Panc1 (cell line): ENCODE results near the gene HS3ST2. TPM values are rescaled to one million over a fixed set of nuclear protein-coding genes. Genes with fewer than 3 reads are reported as not detected.

ENCODE experiments used
- ATAC-seq: fragments of 200-7000 bp; cut with Tn5 transposase; 2 replicates; pipeline ENCODE4 v1.9.1; 2020; ENCODE audit warnings: mild to moderate bottlenecking, moderate library complexity
- BruUV-seq: library from RNA; stranded (reverse); fragments of 400-500 nt; replicated peaks from 2 replicates; lab custom pipeline; 2021; lab: Mats Ljungman, UMichigan
- CTCF ChIA-PET: fragments of 300-600 bp; sonication (Branson Sonifier 250); formaldehyde crosslinking; loops from one replicate; lab custom pipeline; 2022; ENCODE audit warnings: antibody characterized with exemption; lab: Charles Lee
- POLR2A ChIA-PET: fragments of 300-600 bp; sonication (Branson Sonifier 250); formaldehyde crosslinking; loops from one replicate; lab custom pipeline; 2022; ENCODE audit warnings: antibody characterized with exemption; lab: Charles Lee
- DNase-seq: peaks from one replicate; pipeline ENCODE4 v3.0.0-alpha.2; 2010; ENCODE audit warnings: low read depth, low spot score
- H3K27ac ChIP-seq: 2 replicates; pipeline ENCODE4 v1.5.1; 2011; ENCODE audit warnings: mild to moderate bottlenecking, low read length, inconsistent platforms
- H3K27me3 ChIP-seq: fragments of 200-500 bp; sonication (Bioruptor generic); 2 replicates; pipeline ENCODE4 v1.6.0; 2014; ENCODE audit warnings: low read length, inconsistent platforms; ENCODE audit not compliant: control insufficient read depth, insufficient read depth
- H3K36me3 ChIP-seq: fragments of 200-500 bp; sonication (Bioruptor generic); 2 replicates; pipeline ENCODE4 v1.5.1; 2014; ENCODE audit warnings: inconsistent platforms, mild to moderate bottlenecking, low read length, moderate library complexity; ENCODE audit not compliant: control insufficient read depth, insufficient read depth
- H3K4me1 ChIP-seq: 2 replicates; pipeline ENCODE4 v1.5.1; 2011; ENCODE audit warnings: inconsistent platforms, mild to moderate bottlenecking, low read length, moderate library complexity; ENCODE audit not compliant: control insufficient read depth, insufficient read depth
- H3K4me3 ChIP-seq, 2 experiments: 2 replicates each; pipeline ENCODE4 v1.5.1; 2011 to 2012; ENCODE audit warnings: low read depth in 2 of 2, low read length in 2 of 2, mild to moderate bottlenecking in 2 of 2, inconsistent platforms in 1 of 2, moderate library complexity in 1 of 2
- H3K9me3 ChIP-seq: fragments of 200-500 bp; sonication (Bioruptor generic); 2 replicates; pipeline ENCODE4 v1.5.1; 2014; ENCODE audit warnings: low read depth, mild to moderate bottlenecking, inconsistent platforms, low read length, moderate library complexity; ENCODE audit not compliant: control insufficient read depth, insufficient read depth
- POLR2AphosphoS5 ChIP-seq: IDR thresholded peaks from 2 replicates; pipeline ENCODE4 v1.6.1; 2012; ENCODE audit warnings: mild to moderate bottlenecking, low read depth, low read length, moderate library complexity
- SIN3A ChIP-seq: IDR thresholded peaks from 2 replicates; pipeline ENCODE4 v1.6.1; 2012; ENCODE audit warnings: low read depth, mild to moderate bottlenecking, low read length, moderate library complexity, borderline replicate concordance; ENCODE audit not compliant: insufficient read depth
- TCF7L2 ChIP-seq: IDR thresholded peaks from 2 replicates; pipeline ENCODE4 v1.6.1; 2011; ENCODE audit warnings: mild to moderate bottlenecking, low read depth, low read length, inconsistent platforms
- in situ Hi-C: cut with HindIII; loops from 2 replicates; pipeline ENCODE4 v1.10.0; 2016; ENCODE audit warnings: low sequenced_read_pairs, low pct_unique_long_range_greater_than_20kb
- intact Hi-C: fragments of 100-400 bp; cut with micrococcal nuclease; formaldehyde crosslinking; loops from one replicate; pipeline ENCODE4 v1.10.0; 2022; ENCODE audit not compliant: unreplicated experiment
- total RNA-seq: library from RNA; stranded (reverse); gene quantifications from one replicate; pipeline ENCODE4 v1.2.1, GENCODE V29; 2021; ENCODE audit not compliant: unreplicated experiment
- TF ChIP-seq, protein P1 (sequence below), 2 experiments: IDR thresholded peaks; 2 replicates each; pipeline ENCODE4 v1.6.1; 2011 to 2012; ENCODE audit warnings: low read depth in 2 of 2, control low read depth in 1 of 2, low read length in 1 of 2, mild to moderate bottlenecking in 1 of 2, moderate library complexity in 1 of 2; ENCODE audit not compliant: insufficient read depth in 1 of 2
- TF ChIP-seq, protein P2 (sequence below): fragments of 450-650 bp; IDR thresholded peaks from 2 replicates; pipeline ENCODE4 v1.5.1; 2017; ENCODE audit warnings: mild to moderate bottlenecking

The HS3ST2 gene
- total RNA-seq, 1 experiment from 2014 or later: not detected

DNA sequence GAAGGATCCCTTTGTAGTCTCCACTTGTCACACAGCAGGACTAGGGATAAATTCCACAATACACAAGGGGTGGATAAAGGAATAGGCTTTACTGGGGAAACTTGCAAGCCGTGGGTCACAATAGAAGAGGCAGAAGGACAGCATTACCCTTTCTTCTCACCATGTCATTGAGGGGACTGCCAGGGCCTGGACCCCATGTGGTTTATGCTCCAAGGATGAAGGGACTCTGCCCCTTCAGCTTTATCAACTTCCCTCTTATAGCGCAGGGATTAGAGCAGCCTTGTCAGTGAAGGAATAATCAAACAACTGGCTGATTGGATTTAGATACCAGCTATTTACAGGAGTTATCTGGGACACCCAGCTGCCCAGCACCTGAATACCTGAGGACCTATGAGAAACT is 89.8 kb downstream of the HS3ST2 start:
- no peak overlapping the region for H3K27ac ChIP-seq
- ATAC-seq (no peak), DNase-seq (no peak)
- TF ChIP-seq, protein P1, sequence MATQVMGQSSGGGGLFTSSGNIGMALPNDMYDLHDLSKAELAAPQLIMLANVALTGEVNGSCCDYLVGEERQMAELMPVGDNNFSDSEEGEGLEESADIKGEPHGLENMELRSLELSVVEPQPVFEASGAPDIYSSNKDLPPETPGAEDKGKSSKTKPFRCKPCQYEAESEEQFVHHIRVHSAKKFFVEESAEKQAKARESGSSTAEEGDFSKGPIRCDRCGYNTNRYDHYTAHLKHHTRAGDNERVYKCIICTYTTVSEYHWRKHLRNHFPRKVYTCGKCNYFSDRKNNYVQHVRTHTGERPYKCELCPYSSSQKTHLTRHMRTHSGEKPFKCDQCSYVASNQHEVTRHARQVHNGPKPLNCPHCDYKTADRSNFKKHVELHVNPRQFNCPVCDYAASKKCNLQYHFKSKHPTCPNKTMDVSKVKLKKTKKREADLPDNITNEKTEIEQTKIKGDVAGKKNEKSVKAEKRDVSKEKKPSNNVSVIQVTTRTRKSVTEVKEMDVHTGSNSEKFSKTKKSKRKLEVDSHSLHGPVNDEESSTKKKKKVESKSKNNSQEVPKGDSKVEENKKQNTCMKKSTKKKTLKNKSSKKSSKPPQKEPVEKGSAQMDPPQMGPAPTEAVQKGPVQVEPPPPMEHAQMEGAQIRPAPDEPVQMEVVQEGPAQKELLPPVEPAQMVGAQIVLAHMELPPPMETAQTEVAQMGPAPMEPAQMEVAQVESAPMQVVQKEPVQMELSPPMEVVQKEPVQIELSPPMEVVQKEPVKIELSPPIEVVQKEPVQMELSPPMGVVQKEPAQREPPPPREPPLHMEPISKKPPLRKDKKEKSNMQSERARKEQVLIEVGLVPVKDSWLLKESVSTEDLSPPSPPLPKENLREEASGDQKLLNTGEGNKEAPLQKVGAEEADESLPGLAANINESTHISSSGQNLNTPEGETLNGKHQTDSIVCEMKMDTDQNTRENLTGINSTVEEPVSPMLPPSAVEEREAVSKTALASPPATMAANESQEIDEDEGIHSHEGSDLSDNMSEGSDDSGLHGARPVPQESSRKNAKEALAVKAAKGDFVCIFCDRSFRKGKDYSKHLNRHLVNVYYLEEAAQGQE (IDR thresholded peaks at IDR 0.05; ENCODE audit: insufficient read depth in 1 of 2, low read depth in 2 of 2, low read length in 1 of 2): no peak
- TF ChIP-seq, protein P2, sequence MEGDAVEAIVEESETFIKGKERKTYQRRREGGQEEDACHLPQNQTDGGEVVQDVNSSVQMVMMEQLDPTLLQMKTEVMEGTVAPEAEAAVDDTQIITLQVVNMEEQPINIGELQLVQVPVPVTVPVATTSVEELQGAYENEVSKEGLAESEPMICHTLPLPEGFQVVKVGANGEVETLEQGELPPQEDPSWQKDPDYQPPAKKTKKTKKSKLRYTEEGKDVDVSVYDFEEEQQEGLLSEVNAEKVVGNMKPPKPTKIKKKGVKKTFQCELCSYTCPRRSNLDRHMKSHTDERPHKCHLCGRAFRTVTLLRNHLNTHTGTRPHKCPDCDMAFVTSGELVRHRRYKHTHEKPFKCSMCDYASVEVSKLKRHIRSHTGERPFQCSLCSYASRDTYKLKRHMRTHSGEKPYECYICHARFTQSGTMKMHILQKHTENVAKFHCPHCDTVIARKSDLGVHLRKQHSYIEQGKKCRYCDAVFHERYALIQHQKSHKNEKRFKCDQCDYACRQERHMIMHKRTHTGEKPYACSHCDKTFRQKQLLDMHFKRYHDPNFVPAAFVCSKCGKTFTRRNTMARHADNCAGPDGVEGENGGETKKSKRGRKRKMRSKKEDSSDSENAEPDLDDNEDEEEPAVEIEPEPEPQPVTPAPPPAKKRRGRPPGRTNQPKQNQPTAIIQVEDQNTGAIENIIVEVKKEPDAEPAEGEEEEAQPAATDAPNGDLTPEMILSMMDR: no peak
- TF ChIP-seq POLR2AphosphoS5 (no peak), TCF7L2 (no peak), SIN3A (no peak)
- no peaks in the 10 kb centered on the region for H3K9me3 ChIP-seq
- in situ Hi-C loops: no loop called here
- H3K4me3 ChIP-seq: no peak overlapping the region
- ChIA-PET CTCF (no interaction called here), POLR2A (no interaction called here)
- H3K27me3 ChIP-seq: peaks cover 42% of the 10 kb centered on the region
- BruUV-seq: no TSS peak
- intact Hi-C loops: no loop called here
- no peaks in the 10 kb centered on the region for H3K4me1 ChIP-seq
- no peaks in the 10 kb centered on the region for H3K36me3 ChIP-seq

DNA sequence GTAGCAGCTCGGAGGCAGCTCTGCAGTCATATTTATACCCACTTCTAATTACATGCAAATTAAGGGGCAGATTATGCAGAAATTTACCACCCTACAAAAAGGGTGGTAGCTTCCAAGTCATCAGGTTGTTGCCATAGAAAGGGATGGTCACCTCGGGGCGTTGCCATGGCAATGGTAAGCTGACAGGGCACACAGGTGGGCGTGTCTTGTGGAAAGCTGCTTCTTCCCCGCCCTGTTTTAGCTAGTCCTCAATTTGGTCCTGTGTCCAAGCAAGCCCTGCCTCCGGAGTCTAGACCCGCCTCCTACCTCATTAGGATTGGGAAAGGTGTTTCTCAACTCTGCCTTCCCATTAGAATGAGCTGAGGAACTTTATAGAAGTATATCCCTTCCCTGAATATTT is 98.7 kb downstream of the HS3ST2 start:
- intact Hi-C loops: no loop called here
- H3K27me3 ChIP-seq: peaks cover 4% of the 10 kb centered on the region; the same call in 1 of the 2 replicates

More for the DNA sequence above, 98.7 kb downstream of the HS3ST2 start:
- Histone ChIP-seq H3K4me3 (no peak overlapping the region), H3K9me3 (no peaks in the 10 kb centered on the region), H3K36me3 (no peaks in the 10 kb centered on the region), H3K27ac (no peak overlapping the region), H3K4me1 (no peaks in the 10 kb centered on the region)
- CTCF ChIA-PET: interaction anchor here (0.8 kb wide), 1 partner anchor 8 kb away, joined by 9 read pairs; no protein-coding TSS in a partner anchor
- no peak for ATAC-seq
- no peak for DNase-seq
- no TSS peak for BruUV-seq
- POLR2A ChIA-PET: no interaction called here
- TF ChIP-seq, protein P2: no peak
- TF ChIP-seq TCF7L2 (no peak), SIN3A (no peak), POLR2AphosphoS5 (no peak)
- in situ Hi-C loops: no loop called here
